DMS79 (cell line): ENCODE measurements around the gene KCNIP1.
"Not testable (repeated sequence)": the region's sequence is repeated elsewhere in the genome, so short reads cannot be mapped to it uniquely, and the experiment has no call there.

ENCODE experiments used
- DNase-seq: peaks from one replicate; lab custom pipeline; 2025; lab: John Stamatoyannopoulos, UW

The KCNIP1 gene

DNA sequence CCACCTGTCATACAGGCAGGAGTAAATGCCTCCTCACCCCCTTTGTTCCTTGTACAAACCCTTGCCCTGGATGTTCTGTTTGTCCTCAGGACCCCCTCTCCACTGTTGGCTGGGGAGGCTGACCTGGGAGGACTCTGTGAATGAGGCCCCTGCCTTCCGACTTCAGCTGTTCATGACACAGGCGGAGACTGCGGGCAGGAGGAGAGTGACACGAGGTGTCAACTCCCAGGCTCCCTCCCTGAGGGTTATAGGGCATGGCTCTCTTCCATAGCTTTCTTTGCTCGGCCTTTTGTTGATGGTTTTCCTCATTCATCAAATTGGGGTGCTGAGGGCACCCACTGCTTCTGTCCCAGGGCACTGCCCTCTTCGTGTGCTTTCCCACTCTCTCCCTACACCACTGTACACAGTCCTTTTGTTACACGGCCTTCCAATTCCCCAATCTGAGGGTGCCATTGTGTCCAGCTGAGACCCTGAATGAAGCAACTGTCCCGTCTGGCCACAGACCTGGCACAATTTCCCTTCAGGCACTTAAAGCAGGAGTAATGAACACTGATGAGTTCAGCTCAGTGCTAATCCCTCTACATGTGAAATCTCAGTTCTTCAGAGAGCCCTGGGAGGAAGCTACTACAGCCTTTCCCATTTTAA, 33.8 kb downstream of the KCNIP1 start:
- no peak for DNase-seq

DNA sequence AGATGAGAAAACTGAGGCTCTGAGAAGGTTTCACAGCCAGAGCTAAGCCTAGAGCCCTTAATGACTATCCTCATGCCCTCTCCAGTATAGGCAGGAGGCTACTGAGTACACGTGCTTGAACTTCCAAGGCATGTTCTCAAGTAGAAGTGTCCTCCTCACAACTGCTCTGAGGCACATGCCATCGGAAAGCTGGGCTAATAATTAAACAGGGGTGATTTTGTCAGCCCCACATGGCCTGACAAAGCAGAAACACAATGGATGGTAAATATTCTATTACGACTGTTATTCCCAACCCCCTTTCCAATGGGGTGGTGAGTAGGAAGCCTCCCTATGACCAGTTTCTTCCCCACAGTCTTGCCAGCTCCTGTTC, 34.3 kb downstream of the KCNIP1 start:
- DNase-seq, result no peak

- no peak for DNase-seq
Measured at GRCh38 chr5:170538696-170539586, 35.1 kb downstream of the KCNIP1 start.

GRCh38 chr5:170540271-170540670, 36.5 kb downstream of the KCNIP1 start:
- DNase-seq, result no peak

- DNase-seq, result no peak
Measured at GRCh38 chr5:170541146-170541769, 37.4 kb downstream of the KCNIP1 start.

GRCh38 chr5:170542691-170543293, 39.0 kb downstream of the KCNIP1 start:
- no peak for DNase-seq

DNA sequence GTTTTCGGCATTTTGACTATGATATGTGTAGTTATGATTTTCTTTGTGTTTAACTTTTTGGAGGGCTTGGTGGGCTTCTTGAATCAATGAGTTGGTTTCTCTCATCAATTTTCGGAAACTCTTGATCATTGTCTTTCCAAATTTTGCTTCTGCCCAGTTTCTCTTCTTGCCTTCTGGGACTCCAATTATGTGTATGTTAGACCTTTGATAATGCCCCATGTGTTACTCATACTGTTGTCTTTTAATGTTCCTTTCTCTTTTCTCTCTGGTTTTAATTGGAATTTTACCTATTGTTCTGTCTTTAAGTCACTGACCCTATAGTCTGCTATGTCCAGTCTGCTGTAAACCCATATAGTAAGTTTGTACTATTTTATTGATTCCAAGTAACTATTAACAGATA, 41.5 kb downstream of the KCNIP1 start:
- no peak for DNase-seq

DNA sequence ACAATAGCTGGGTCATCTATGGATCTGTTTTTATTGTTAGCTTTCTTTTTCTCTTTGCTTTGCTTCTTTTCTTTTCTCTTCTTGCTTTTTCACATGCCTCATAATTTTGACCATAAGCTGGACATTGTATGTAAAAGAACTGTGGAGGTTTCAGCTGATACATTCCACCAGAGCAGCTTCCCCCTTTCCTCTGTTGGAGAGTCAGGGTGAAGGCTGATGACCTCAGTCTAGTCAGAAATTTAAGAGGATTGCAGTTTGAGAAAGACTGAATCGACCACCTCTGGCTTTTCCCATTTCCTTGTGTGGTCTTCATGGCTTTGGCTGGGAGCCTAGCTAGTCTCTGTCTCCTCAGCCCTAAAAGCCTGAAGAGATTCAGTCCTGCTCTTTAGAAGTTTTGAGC, 42.0 kb downstream of the KCNIP1 start:
- no peak for DNase-seq

DNA sequence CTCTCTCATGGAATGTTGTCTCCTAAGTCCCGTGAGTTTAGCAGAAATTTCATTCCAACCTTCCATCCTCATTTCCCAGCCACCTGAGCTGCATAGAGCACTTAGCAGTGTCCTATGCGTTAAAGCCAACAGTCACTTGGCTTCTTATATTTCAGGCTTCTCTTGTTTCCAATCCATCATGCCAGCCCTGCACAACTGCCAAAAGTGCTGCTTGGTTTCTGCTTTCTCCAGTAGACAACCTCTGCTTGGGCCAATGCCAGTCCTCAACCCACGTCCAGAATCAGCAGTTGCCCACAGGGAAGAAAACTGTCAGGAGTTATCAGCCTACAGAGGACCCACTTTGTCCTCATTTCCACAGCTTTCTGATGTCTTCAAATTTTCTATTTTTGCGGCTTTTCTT, 42.5 kb downstream of the KCNIP1 start:
- no peak for DNase-seq

- not testable (repeated sequence) for DNase-seq
Measured at GRCh38 chr5:170550382-170550781, 46.6 kb downstream of the KCNIP1 start.

DNA sequence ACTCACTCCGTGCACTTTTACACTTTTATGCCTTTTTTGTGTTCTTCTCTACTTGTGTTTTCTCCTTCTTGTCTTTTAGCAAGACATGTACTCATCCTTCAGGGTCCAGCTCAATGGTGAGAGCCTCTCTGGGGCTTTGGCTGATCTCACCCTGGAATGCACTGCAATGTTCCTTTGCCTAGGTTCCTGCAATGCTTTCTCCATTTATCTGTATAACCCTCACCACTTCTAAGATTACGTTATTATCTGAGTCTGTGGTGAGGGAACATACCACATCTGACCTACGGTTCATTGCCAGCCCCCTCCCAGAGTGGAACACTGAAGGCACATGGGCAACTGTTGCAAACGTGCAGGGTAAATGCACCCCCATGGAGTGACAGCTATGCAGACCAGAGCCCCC, 47.3 kb downstream of the KCNIP1 start:
- no peak for DNase-seq

DNA sequence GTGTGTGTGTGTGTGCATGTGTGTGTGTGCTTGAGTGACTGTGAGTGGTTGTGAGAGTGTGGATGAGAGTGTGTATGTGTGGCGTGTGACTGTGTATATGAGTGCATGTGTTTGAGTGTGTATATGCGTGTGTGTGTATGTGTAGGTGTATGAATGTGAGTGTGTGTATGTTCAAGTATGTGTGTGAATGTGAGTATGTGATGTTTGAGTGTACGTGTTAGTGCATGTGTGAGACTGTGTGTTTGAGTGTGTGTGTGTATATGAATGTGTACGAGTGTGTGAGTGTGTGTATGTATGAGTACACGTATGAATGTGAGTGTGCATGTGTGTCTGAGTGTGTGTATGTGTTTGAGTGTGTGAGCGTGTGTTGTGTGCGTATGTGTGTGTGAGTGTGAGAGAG, 47.8 kb downstream of the KCNIP1 start:
- DNase-seq, result no peak

DNA sequence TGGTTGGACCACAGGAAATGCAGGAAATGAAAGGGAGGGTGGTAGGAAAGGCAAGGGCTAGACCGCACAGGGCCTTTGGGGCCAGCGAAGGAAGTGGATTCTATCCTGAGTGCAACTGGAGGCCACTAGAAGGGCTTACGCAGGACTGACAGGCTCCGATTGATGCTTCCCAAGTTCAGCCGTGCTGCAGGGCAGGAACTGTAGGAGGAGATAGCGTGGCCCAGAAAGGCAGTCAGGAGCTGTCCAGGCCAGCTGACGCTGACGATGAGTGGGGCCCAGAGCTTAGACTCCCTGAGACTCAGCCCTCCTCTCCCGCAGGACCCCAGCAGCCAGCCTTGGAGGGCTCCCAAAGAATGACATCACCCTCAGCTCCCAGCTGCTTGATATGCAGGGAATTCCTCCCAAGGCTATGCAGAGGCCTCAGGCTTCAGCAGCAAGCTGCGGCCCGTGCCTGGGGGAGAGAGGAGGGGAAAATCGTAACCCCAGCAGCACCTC, 48.8 kb downstream of the KCNIP1 start:
- DNase-seq, result no peak

GRCh38 chr5:170553218-170553617, 49.4 kb downstream of the KCNIP1 start:
- DNase-seq, result no peak

DNA sequence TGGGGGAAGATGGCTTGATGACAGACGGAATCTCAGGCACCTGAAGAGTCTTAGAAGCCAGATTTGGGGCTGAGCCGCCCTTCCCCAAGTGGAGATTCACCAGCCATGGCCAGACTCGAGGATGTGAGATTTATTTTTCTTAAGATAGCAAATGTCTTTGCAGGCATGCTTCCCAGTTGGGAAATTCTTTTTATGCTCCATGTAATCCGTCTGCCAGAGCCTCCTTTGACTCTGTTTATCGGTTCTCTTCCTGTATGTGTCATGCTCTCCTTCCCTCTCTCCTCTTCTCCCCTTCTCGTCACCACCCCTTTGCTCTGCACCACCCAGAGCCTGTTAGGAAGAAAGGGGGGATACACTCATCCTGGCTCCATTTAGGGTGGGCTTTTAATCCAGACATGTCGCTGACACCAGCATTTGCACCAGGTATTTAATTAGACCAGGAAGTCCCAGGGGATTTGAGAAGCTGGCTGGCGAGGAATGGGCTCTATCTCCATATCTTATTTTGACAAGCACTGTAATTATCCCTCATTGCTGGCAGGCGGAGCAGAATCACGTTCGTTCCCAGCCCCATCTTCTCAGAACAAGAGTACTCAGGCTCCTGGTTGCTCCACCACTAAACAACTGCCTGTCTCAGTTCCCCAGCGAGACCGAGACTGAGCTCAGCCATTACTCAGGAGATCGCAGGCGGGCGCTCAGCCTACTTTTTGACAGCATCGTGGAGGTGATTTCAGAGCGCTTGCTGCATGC, 50.9 kb downstream of the KCNIP1 start:
- peak; percentile 28 for DNase-seq

DNA sequence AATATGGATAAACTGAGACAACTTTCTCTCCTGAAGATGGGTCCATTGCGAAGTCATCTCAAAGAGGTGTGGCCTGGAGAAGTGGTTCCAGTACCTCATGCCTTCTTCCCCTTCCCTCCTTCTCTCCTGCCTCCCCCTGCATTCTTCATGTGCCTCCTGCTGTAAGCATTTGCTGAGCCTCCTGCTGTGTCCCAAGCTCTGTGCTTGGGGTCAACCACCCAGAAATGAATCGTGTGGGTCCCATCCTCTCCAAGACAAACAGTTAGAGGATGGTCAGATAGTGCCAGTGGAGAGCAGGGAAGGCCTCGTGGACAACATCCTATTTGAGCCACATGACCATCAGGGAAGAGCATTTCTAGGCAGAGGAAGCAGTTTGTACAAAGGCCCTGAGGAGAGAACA, 53.5 kb downstream of the KCNIP1 start:
- no peak for DNase-seq

GRCh38 chr5:170559296-170559695, 55.5 kb downstream of the KCNIP1 start:
- no peak for DNase-seq

GRCh38 chr5:170560938-170561337, 57.1 kb downstream of the KCNIP1 start:
- DNase-seq, result no peak

DNA sequence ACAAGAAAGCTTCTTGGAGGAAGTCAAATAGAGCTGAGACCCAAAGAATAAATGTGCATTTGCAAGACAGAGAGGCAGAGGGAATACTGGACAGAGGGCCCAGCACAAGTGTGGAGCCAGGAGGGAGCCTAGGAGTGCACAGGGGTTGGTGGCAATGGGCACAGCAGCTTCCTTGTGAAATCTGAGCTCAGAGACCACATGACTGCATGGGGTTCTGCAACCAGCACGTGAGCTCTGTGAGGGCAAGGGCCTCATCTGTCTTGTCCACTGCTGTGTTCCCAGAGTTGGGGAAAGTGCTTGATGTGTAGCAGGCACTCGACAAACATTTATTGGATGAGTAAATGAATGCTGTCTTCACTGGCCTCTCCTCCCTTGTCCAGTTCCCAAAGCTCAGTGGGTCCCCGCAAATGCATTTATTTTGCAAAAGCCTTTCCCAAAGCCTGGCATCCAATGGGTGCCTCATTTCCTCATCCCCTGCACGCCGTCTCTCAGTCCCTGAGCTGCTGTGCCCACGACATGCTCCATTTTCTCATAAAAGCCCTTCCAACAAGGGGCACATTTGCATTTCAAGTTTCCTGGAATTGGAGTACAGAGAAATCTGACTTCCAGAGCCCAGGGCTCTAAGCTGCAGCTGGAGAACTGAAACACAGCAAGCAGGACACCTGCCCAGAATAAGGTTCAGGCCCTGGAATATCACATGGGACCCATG, 58.5 kb downstream of the KCNIP1 start:
- DNase-seq, result no peak

DNA sequence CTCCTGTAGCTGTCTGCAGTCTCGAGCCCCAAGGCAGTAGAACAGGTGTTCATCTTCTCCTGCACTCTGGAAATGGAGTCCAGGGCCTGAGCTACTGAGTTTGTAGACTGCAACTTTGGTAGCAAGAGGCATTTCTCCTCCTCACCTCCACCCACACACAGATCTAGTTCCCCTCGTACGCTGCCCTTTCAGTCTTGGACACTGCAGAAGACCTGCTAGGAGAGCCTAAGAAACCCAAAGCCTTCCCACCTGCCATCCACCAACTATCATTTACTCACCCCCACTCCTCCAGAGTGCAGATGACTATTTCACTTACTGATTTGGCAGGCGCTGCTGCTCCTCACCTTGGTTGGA, 59.0 kb downstream of the KCNIP1 start:
- DNase-seq, result no peak

- DNase-seq, result no peak
Measured at GRCh38 chr5:170563824-170564567, 60.2 kb downstream of the KCNIP1 start.
